Thoracic aorta (tissue), 2 donors: ENCODE results near the gene MYZAP. TPM values are rescaled to one million over a fixed set of nuclear protein-coding genes. Genes with fewer than 3 reads are reported as not detected.

Experiments
- ATAC-seq: fragments of 150-250 bp; one replicate; pipeline ENCODE4 v1.8.0; 2017; ENCODE audit warnings: low read depth; ENCODE audit not compliant: insufficient number of reproducible peaks, low FRiP score
- DNase-seq: peaks from one replicate; pipeline ENCODE4 v3.0.0-alpha.2; 2020; ENCODE audit warnings: low spot score
- H3K27ac ChIP-seq, 2 donors: fragments of 200-600 bp; sonication (generic); 1 replicate in 1 of 2; 2 replicates in 1 of 2; pipeline ENCODE4 v1.5.1; 2016; ENCODE audit warnings: mild to moderate bottlenecking in 2 of 2, moderate library complexity in 2 of 2
- H3K27me3 ChIP-seq: fragments of 200-600 bp; sonication (generic); replicated peaks from 2 replicates; pipeline ENCODE4 v1.6.0; 2016; ENCODE audit warnings: mild to moderate bottlenecking; ENCODE audit not compliant: insufficient read depth
- H3K36me3 ChIP-seq: fragments of 200-600 bp; sonication (generic); one replicate; pipeline ENCODE4 v1.5.1; 2016
- H3K4me1 ChIP-seq, 2 donors: fragments of 200-600 bp; sonication (generic); 1 replicate in 1 of 2; 2 replicates in 1 of 2; pipeline versions ENCODE4 v1.5.1 to v1.6.0; 2016; ENCODE audit warnings: low read depth in 2 of 2, mild to moderate bottlenecking in 1 of 2; ENCODE audit not compliant: control insufficient read depth in 1 of 2
- H3K4me3 ChIP-seq: fragments of 200-600 bp; sonication (generic); 2 replicates; pipeline ENCODE4 v1.5.1; 2016; ENCODE audit warnings: mild to moderate bottlenecking
- H3K9me3 ChIP-seq: fragments of 200-600 bp; sonication (generic); 2 replicates; pipeline ENCODE4 v1.5.1; 2016
- total RNA-seq, 2 donors: library from RNA; depleted of rRNA; stranded (reverse); fragments of >200 nt; gene quantifications; one replicate each; pipeline versions ENCODE4 v1.1.0 to v1.2.3, GENCODE V29; 2016
- TF ChIP-seq, protein P1 (sequence below): fragments of 200-600 bp; sonication (generic); IDR thresholded peaks from one replicate; pipeline ENCODE4 v1.5.1; 2019; ENCODE audit warnings: antibody characterized with exemption

MYZAP gene
- total RNA-seq, 2 donors from 2014 or later = 3.8 to 6.8 TPM

DNA sequence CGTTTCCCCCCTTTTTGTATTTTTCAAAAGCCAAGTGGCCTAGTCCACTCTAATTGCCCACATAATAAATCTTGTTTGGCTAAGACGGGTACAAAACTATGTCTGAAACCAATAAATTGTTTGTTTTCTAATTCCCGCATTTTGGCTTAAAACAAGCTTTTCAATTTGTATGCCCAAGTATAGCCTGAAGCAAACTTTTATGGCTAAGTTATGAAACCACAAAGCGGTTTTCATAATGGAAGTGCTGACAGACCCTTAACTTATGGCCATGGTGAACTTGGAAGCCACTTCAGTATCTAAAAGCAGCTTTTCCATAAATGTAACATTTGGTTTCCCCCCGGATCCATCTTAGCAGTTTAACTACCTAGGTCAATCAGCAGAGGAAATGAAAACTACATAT lies 84.9 kb downstream of the MYZAP start:
- ATAC-seq (no peak), DNase-seq (no peak)
- H3K9me3 ChIP-seq = no peaks in the 10 kb centered on the region
- no peak overlapping the region for H3K4me3 ChIP-seq
- TF ChIP-seq, protein P1, sequence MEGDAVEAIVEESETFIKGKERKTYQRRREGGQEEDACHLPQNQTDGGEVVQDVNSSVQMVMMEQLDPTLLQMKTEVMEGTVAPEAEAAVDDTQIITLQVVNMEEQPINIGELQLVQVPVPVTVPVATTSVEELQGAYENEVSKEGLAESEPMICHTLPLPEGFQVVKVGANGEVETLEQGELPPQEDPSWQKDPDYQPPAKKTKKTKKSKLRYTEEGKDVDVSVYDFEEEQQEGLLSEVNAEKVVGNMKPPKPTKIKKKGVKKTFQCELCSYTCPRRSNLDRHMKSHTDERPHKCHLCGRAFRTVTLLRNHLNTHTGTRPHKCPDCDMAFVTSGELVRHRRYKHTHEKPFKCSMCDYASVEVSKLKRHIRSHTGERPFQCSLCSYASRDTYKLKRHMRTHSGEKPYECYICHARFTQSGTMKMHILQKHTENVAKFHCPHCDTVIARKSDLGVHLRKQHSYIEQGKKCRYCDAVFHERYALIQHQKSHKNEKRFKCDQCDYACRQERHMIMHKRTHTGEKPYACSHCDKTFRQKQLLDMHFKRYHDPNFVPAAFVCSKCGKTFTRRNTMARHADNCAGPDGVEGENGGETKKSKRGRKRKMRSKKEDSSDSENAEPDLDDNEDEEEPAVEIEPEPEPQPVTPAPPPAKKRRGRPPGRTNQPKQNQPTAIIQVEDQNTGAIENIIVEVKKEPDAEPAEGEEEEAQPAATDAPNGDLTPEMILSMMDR = no peak
- no peaks in the 10 kb centered on the region for H3K36me3 ChIP-seq
- H3K27ac ChIP-seq = no peak overlapping the region
- no peaks in the 10 kb centered on the region for H3K27me3 ChIP-seq
- peaks cover 3 to 17% of the 10 kb centered on the region in 2 donors for H3K4me1 ChIP-seq

DNA sequence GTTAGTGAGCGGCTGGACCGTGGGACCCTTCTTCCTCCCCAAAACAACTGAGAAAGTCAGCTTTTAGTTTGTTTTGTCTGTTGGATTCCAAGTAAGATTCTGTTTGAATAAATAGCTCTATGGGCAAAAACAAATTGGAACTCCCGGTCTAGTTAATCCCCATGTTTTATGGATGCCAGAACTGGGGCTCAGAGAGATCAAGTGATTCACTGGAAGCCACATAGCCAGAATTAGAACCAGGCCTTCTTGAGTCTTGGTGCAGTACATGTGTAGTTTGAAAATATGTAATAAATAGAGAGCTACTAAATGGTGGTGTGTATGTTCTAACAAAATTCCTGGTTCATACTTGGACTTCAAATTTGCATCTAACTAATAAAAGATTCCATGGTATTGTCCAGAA lies 85.5 kb downstream of the MYZAP start:
- DNase-seq (no peak), ATAC-seq (no peak)
- Histone ChIP-seq H3K4me1 (peaks cover 3 to 17% of the 10 kb centered on the region in 2 donors), H3K4me3 (no peak overlapping the region), H3K27ac (no peak overlapping the region), H3K36me3 (no peaks in the 10 kb centered on the region), H3K9me3 (no peaks in the 10 kb centered on the region), H3K27me3 (no peaks in the 10 kb centered on the region)
- TF ChIP-seq, protein P1 = no peak

DNA sequence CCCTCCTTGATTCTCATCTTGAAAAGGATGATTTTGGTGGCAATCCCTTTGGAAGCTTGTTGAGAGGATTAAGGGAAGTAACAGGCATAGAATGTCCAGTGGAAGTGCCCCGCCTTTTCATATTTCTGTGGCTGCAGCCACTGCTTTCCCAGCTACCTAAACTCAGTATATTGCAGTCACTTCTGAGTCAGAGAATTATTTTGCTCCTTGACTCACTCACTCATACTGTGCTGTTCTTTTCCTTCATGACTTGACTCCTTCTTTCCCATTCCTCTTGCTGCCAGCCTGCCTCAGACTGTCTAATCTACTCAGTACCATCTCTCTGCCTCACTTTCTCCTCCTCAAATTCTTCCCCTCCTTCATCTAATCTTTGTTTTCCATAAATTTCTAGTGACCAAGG lies 88.3 kb downstream of the MYZAP start:
- ATAC-seq = peak; percentile 94
- TF ChIP-seq, protein P1 = no peak
- Histone ChIP-seq H3K4me3 (peak overlapping the region; percentile 60), H3K4me1 (peaks cover 3 to 17% of the 10 kb centered on the region in 2 donors), H3K27me3 (no peaks in the 10 kb centered on the region), H3K9me3 (no peaks in the 10 kb centered on the region), H3K36me3 (no peaks in the 10 kb centered on the region), H3K27ac (peak overlapping the region; percentile 63 to 86)
- DNase-seq = no peak

DNA sequence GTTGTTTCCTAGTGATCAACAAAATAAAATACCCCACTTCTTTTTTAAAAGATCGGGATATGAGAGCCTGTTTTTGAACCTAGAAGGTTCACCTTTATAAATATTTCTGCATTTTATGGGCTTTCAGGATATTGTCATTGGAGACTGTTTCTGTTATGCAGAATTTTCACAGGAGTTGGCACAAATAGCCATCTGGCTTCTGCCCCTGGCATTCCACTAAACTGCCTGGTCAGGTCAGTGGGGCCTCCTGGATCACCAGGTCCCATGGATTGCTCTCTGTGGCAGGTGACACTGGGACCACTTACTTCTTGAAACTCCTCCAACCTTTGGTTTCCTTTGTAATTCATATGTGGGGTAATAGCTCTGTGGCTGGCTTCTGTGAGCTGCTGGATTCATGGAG lies 89.3 kb downstream of the MYZAP start:
- DNase-seq (no peak), ATAC-seq (no peak)
- no peaks in the 10 kb centered on the region for H3K9me3 ChIP-seq
- H3K4me1 ChIP-seq = peaks cover 3 to 26% of the 10 kb centered on the region in 2 donors
- TF ChIP-seq, protein P1 = no peak
- H3K4me3 ChIP-seq = peak overlapping the region; percentile 60
- no peaks in the 10 kb centered on the region for H3K27me3 ChIP-seq
- H3K36me3 ChIP-seq = no peaks in the 10 kb centered on the region
- peak overlapping the region in 1 of 2 donors; percentile 86 for H3K27ac ChIP-seq

DNA sequence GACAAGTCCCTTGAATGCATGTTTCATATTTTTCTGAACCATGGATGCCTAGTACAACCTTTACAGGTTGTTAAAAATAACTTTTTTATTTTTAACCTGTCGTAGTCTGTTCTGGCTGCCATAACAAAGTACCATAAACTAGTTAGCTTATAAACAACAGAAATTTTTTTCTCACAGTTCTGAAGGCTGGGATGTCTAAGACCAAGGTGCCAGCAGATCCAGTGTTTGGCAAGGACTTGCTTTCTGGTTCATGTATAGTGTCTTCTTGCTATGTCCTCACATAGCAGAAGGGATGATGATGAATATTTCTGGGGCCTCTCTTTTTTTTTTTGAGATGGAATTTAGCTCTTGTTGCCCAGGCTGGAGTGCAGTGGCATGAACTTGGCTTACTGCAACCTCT lies 91.8 kb downstream of the MYZAP start:
- no peaks in the 10 kb centered on the region for H3K9me3 ChIP-seq
- no peaks in the 10 kb centered on the region for H3K36me3 ChIP-seq
- ATAC-seq (no peak), DNase-seq (no peak)
- H3K4me3 ChIP-seq = no peak overlapping the region
- TF ChIP-seq, protein P1 = no peak
- no peaks in the 10 kb centered on the region for H3K27me3 ChIP-seq
- H3K27ac ChIP-seq = no peak overlapping the region
- H3K4me1 ChIP-seq = peaks cover 6 to 26% of the 10 kb centered on the region in 2 donors
